Left renal cortex interstitium (tissue), 4 donors: ENCODE data around the gene NIPAL3. TPM values are rescaled to one million over a fixed set of nuclear protein-coding genes. Genes with fewer than 3 reads are reported as not detected.

ENCODE experiments used
- DNase-seq, 4 donors: peaks; one replicate each; pipeline ENCODE4 v3.0.0-alpha.2; 2013; ENCODE audit warnings: low read depth in 4 of 4, low spot score in 2 of 4, missing footprints in 1 of 4
- polyA plus RNA-seq, 4 donors: library from polyadenylated mRNA; unstranded; fragments of 120-200 nt; gene quantifications; one replicate each; pipeline ENCODE4 v1.2.1, GENCODE V29; 2013; ENCODE audit not compliant: insufficient read length in 4 of 4

The NIPAL3 gene
- 10 to 100 TPM; 20.4 to 22.7 (median 21.2) TPM for polyA plus RNA-seq

DNA sequence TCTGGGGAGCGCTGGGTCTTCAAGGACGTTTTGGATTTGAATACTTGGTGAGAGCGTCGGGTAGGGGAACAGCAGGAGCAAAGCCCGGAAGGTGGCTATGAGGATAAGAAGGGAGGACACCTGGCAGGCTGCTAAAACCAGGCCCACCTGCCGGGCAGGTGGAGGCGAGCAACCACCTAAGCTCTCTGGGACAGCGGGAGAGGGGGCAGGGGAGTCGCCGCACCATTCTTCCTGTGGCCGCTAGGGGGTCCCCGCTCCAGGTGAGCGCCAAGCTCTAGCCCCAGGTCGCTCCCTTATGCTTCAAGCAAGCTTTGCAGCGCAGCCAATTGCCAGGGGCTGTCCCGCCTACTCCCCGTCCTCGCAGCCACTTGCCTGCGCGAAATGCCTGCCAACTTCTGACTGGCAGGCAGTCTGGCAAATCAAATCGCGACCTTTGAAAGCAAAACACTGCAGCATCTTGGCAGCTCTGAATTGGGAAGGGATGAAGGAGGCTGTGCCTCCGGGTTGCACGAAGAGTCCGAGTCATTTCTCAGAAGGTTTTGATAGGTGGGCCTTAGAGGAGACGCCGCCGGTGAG is at the start of gene NIPAL3:
NIPAL3 (plus strand) TSS at position 469 of the 576 bp plus-strand sequence. CDS start 3,746 bp downstream, outside the sequence.
- peak; percentile 95 to 100 (median 97) for DNase-seq

DNA sequence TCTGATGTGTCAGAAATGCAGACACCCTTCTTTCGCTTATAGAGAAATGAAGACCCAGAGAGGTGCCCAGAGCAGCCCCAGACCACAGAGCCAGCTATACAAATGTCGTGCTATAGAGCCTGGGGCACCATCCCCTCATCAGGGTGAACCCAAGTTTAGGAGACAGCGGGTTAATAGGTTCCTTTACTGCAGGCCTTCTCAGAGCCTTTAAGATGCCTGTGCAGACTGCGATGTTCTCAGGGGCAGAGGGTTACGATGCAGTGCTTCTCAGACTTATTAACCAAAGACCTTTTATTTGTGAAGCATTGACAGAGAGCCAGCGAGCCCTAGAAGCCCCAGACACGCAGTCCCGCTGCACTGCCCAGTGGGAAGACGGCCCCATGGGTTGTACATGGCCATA is 48.9 kb upstream of the NIPAL3 start:
- DNase-seq: no peak

GRCh38 chr1:24369199-24369598 is 46.4 kb upstream of the NIPAL3 start:
- no peak for DNase-seq

GRCh38 chr1:24369801-24370200 is 45.8 kb upstream of the NIPAL3 start:
- no peak for DNase-seq

DNA sequence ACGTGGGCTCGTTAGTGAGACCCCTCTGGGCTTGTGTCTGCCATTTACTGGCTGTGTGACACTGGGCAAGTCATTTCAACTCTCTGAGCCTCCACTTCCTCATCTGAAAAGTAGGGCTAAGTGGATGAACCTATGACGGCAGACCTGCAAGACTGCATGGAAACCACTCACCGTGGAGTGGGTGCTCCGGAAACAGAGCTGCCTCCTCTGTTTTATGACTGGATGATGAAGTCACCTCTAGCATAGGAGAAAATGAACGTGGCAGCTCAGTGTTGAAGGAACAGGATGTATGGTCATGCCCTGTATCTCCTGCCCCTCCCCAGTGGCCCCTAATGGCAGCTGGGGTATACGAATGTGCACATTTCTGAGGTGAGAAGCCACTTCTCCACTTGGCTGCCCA is 42.6 kb upstream of the NIPAL3 start:
- DNase-seq: no peak

GRCh38 chr1:24373710-24374109 is 41.9 kb upstream of the NIPAL3 start:
- DNase-seq: no peak

DNA sequence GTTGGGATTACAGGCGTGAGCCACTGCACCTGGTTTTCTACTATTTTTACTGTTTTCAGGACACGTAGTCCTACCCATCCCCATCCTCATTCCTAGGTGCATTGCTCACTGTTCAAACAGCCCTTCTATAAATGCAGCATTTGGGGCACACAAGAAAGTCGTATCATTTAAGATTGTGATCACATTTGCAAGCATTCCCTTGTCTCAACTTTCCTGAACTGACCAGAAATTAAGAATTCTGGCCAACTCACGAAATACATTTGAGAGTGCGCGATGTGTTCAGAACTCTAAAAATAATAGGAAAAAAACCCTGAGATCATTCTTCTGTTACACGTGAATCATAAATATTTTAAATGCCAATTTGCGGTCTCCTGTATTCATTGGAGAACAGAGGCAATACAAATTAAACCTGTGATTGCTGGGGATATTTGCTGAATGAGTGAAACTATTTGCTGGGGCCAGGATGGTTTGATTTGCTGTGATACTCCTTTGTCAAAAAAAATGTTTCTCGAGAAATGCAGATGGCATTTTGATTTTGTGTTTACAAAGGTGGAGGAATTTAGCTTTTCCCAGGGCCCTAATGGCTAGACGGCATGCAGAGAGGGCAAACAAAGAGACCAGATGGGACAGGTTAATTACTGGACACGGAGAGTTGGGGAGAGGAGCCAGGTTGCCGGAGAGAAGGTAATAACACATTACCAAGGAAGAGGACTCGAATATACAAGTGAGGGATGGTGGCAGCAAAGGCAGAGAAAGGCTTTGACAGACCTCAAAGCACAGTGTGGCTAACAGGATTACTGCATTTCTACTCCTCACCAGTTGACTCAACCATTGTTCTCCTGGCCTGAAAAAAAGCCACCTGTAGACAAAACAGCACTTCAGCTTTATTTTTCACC is 40.5 kb upstream of the NIPAL3 start:
- no peak for DNase-seq

GRCh38 chr1:24379733-24380315 is 35.8 kb upstream of the NIPAL3 start:
- no peak for DNase-seq

- no peak for DNase-seq
Observed at GRCh38 chr1:24380508-24380907, 35.1 kb upstream of the NIPAL3 start.

DNA sequence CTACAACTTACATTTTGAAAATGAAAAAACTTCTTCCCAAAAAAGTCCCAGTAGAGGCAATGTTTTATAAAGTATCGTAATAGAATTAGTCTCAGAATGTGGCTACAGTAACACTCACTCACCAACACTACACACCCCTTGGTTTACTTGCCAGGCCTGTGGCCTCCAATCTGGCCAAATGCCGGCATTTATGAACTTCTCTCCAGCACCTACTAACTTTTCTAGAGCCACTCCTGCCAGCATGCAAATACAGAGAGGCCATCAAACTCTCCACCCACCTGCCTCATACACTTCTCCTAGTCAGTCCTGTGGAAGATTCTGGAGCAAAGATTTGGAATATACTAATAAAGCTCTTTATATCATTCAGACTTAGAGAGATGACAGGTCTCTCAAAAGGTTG is 34.3 kb upstream of the NIPAL3 start:
- DNase-seq: no peak

DNA sequence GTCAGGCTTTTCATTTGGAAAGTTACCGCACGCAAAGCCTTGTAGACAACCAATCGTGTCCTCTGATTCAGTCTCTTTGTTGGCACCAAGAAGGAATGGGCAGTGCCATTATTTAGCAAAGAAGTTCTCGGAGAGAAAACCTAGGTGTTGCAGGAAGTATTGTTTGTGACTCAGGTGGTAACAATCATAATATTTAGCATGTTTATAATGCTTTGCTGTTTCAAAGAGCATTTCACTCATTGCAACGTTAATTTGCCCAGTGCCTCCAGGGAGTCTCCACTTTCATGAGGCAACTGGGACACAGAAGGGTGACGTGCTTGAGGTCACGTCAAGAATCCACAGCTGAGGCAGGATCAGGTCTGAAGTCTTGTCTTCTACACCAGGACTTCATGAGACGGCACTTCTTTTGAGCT is 33.4 kb upstream of the NIPAL3 start:
- no peak for DNase-seq

GRCh38 chr1:24383381-24383940 is 32.1 kb upstream of the NIPAL3 start:
- no peak for DNase-seq

- DNase-seq: no peak
Observed at GRCh38 chr1:24384251-24385090, 31.1 kb upstream of the NIPAL3 start.

- no peak for DNase-seq
Observed at GRCh38 chr1:24385160-24385940, 30.3 kb upstream of the NIPAL3 start.

DNA sequence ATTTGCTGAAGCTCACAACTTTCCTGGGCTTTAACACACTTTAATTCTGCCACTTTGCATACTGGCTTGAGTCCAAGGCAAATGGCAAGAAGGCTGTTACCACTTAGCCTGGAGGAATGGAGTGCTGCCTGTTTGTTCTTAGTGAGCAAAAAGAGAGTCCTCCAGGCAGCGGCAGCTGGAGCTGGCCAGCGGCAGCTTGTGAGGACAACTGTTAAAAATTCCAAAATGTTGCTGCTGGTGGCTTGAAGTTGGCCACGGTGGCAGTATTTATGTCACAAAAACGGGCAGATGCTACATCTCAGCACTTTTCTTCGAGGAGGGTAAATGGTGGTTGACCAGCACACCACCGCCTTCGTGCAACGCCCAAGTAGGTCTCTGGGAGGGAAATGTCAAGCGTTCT is 29.4 kb upstream of the NIPAL3 start:
- DNase-seq: no peak

- no peak for DNase-seq
Observed at GRCh38 chr1:24386931-24387330, 28.7 kb upstream of the NIPAL3 start.

GRCh38 chr1:24387636-24388175 is 27.9 kb upstream of the NIPAL3 start:
- no peak for DNase-seq

- no peak for DNase-seq
Observed at GRCh38 chr1:24388331-24388885, 27.2 kb upstream of the NIPAL3 start.

DNA sequence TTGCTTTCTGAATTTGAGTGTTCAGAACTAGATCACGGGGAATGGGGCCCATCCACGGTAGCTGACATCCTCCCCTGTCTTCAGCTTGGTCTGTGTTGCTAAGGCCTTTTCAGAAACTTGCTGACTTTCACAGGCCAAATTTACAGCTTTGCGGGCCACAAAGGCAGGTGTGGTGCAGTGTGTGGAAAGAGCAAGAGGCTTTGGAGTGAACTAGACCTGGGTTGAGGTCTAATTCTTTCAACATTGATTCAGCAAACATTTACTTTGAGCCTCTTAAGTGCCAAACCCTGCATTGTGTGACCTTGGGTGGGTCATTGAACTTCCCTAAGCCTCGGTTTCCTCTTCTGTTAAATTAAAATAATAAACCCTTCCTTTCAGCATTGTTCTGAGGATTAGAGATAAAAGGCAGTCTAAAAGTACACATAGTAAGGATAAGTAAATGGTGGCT is 26.3 kb upstream of the NIPAL3 start:
- DNase-seq: no peak
